G401 (cell line): ENCODE measurements around the gene ARFIP2. TPM values are rescaled to one million over a fixed set of nuclear protein-coding genes. Genes with fewer than 3 reads are reported as not detected.
A peak's percentile ranks its signal among the peaks of the same experiment; 100 is the strongest.
"Not testable (repeated sequence)": the region's sequence is repeated elsewhere in the genome, so short reads cannot be mapped to it uniquely, and the experiment has no call there.

Experiments used
- DNase-seq: peaks from one replicate; pipeline ENCODE4 v3.0.0-alpha.2; 2015; ENCODE audit warnings: low spot score
- in situ Hi-C: cut with HindIII; loops from 2 replicates; pipeline ENCODE4 v1.10.0; 2016; ENCODE audit warnings: low sequenced_read_pairs, mixed read lengths
- total RNA-seq: library from RNA; depleted of rRNA; stranded (reverse); fragments of >200 nt; shearing (Covaris generic); gene quantifications from 2 replicates; pipeline ENCODE4 v1.2.3, GENCODE V29; 2014; rRNA removed

ARFIP2 gene
- 56.7 and 72.5 TPM in 2 replicates for total RNA-seq

GRCh38 chr11:6481012-6481923, at the start of gene ARFIP2, which contains the start of gene TIMM10B:
ARFIP2 (minus strand) TSS chr11:6481331; CDS start chr11:6480421, 910 bp downstream.
TIMM10B (plus strand) TSS chr11:6481501; CDS start chr11:6481517, 16 bp downstream.
- peak; percentile 100 for DNase-seq
- in situ Hi-C loops: no loop called here

- in situ Hi-C loops: no loop called here
- no peak for DNase-seq
Measured at GRCh38 chr11:6530848-6531247, 49.7 kb upstream of the ARFIP2 start.

- no peak for DNase-seq
- in situ Hi-C loops: no loop called here
Measured at GRCh38 chr11:6529266-6529665, 48.1 kb upstream of the ARFIP2 start.

- in situ Hi-C loops: no loop called here
- no peak for DNase-seq
Measured at GRCh38 chr11:6526411-6527135, 45.4 kb upstream of the ARFIP2 start.

- in situ Hi-C loops: no loop called here
- DNase-seq: no peak
Measured at GRCh38 chr11:6523253-6523652, 42.1 kb upstream of the ARFIP2 start.

GRCh38 chr11:6521946-6522345, 40.8 kb upstream of the ARFIP2 start:
- DNase-seq, in situ Hi-C loops: not testable (repeated sequence)

GRCh38 chr11:6520265-6520664, 39.1 kb upstream of the ARFIP2 start:
- no peak for DNase-seq
- in situ Hi-C loops: no loop called here

GRCh38 chr11:6516865-6517264, 35.7 kb upstream of the ARFIP2 start:
- in situ Hi-C loops: no loop called here
- DNase-seq: no peak

- DNase-seq: peak; percentile 69
- in situ Hi-C loops: no loop called here
Measured at GRCh38 chr11:6505577-6506240, 24.6 kb upstream of the ARFIP2 start.

GRCh38 chr11:6504166-6504565, 23.0 kb upstream of the ARFIP2 start:
- DNase-seq: no peak
- in situ Hi-C loops: no loop called here

GRCh38 chr11:6502382-6502781, 21.3 kb upstream of the ARFIP2 start:
- in situ Hi-C loops: no loop called here
- no peak for DNase-seq

- in situ Hi-C loops: no loop called here
- DNase-seq: no peak
Measured at GRCh38 chr11:6498544-6498943, 17.4 kb upstream of the ARFIP2 start.

GRCh38 chr11:6498121-6498520, 17.0 kb upstream of the ARFIP2 start:
- in situ Hi-C loops: no loop called here
- no peak for DNase-seq

GRCh38 chr11:6497069-6497839, 16.1 kb upstream of the ARFIP2 start, which contains the start of gene DNHD1:
DNHD1 (plus strand) TSS chr11:6497280; CDS start chr11:6498216, 936 bp downstream.
- in situ Hi-C loops: no loop called here
- DNase-seq: no peak

GRCh38 chr11:6489306-6489705, 8.2 kb upstream of the ARFIP2 start:
- in situ Hi-C loops: no loop called here
- no peak for DNase-seq

- no peak for DNase-seq
- in situ Hi-C loops: no loop called here
Measured at GRCh38 chr11:6488821-6489220, 7.7 kb upstream of the ARFIP2 start.

- in situ Hi-C loops: no loop called here
Measured at GRCh38 chr11:6488342-6488741, 7.2 kb upstream of the ARFIP2 start.

GRCh38 chr11:6486938-6487337, 5.8 kb upstream of the ARFIP2 start:
- in situ Hi-C loops: no loop called here
- DNase-seq: no peak

More at GRCh38 chr11:6488342-6488741, 7.2 kb upstream of the ARFIP2 start:
- DNase-seq: no peak

- DNase-seq: no peak
- in situ Hi-C loops: no loop called here
Measured at GRCh38 chr11:6486256-6486655, 5.1 kb upstream of the ARFIP2 start.
